ENCODE data around the gene SEC16B.

The SEC16B gene

GRCh38 chr1:177897998-177898654, 71.7 kb downstream of the SEC16B start:
- no peak for DNase-seq

- DNase-seq, result no peak
Measured at GRCh38 chr1:177897281-177897997, 72.4 kb downstream of the SEC16B start.
